Vagina (tissue), 2 donors: ENCODE measurements around the gene ADAMTS4. TPM values are rescaled to one million over a fixed set of nuclear protein-coding genes. Genes with fewer than 3 reads are reported as not detected.

Experiments used
- DNase-seq, 2 donors: peaks; one replicate each; pipeline ENCODE4 v3.0.0-alpha.2; 2017; ENCODE audit errors: extremely low spot score in 2 of 2
- H3K27ac ChIP-seq: fragments of 200-600 bp; sonication (generic); one replicate; pipeline ENCODE4 v1.5.1; 2019
- H3K27me3 ChIP-seq: fragments of 200-600 bp; sonication (generic); one replicate; pipeline ENCODE4 v1.5.1; 2019
- H3K36me3 ChIP-seq, 2 donors: fragments of 200-600 bp; sonication (generic); one replicate each; pipeline ENCODE4 v1.5.1; 2017 to 2019
- H3K4me1 ChIP-seq: fragments of 200-600 bp; sonication (generic); one replicate; pipeline ENCODE4 v1.5.1; 2019
- H3K4me3 ChIP-seq, 2 donors: fragments of 200-600 bp; sonication (generic); 1 replicate in 1 of 2; 2 replicates in 1 of 2; pipeline ENCODE4 v1.5.1; 2016 to 2019
- H3K9me3 ChIP-seq: fragments of 200-600 bp; sonication (generic); one replicate; pipeline ENCODE4 v1.5.1; 2019
- CTCF ChIP-seq, 3 experiments: fragments of 450-650 bp in 2 of 3; fragments of 200-600 bp in 1 of 3; sonication (generic) in 1 of 3; IDR thresholded peaks; one replicate each; pipeline ENCODE4 v1.5.1; 2017 to 2019; ENCODE audit warnings: antibody characterized with exemption in 3 of 3, mild to moderate bottlenecking in 2 of 3, moderate library complexity in 2 of 3
- POLR2A ChIP-seq, 2 donors: fragments of 450-650 bp; IDR thresholded peaks; one replicate each; pipeline ENCODE4 v1.6.1; 2017; ENCODE audit warnings: antibody characterized with exemption in 2 of 2, mild to moderate bottlenecking in 2 of 2, moderate library complexity in 2 of 2
- POLR2AphosphoS5 ChIP-seq, 2 donors: sonication (generic); formaldehyde crosslinking; IDR thresholded peaks; one replicate each; pipeline ENCODE4 v1.9.0; 2017; ENCODE audit warnings: antibody characterized with exemption in 2 of 2, mild to moderate bottlenecking in 2 of 2, low read depth in 1 of 2; ENCODE audit not compliant: insufficient read depth in 1 of 2
- intact Hi-C: fragments of 100-400 bp; cut with DNase I; formaldehyde crosslinking; loops from one replicate; pipeline ENCODE4 v1.15.1; 2023
- microRNA-seq: library from miRNA; unstranded; fragments of <30 nt; microRNA quantifications from one replicate; pipeline ENCODE4, GENCODE V29; 2017; ENCODE audit warnings: borderline number of aligned reads, borderline replicate concordance
- small RNA-seq: library from RNA; depleted of rRNA; stranded (forward); fragments of <200 nt; gene quantifications from one replicate; pipeline ENCODE3, GENCODE V24; 2016
- total RNA-seq: library from RNA; depleted of rRNA; stranded (reverse); fragments of >200 nt; gene quantifications from one replicate; pipeline ENCODE4 v1.2.3, GENCODE V29; 2016

Gene ADAMTS4
- total RNA-seq, 1 donor from 2014 or later, result 78.3 TPM

DNA sequence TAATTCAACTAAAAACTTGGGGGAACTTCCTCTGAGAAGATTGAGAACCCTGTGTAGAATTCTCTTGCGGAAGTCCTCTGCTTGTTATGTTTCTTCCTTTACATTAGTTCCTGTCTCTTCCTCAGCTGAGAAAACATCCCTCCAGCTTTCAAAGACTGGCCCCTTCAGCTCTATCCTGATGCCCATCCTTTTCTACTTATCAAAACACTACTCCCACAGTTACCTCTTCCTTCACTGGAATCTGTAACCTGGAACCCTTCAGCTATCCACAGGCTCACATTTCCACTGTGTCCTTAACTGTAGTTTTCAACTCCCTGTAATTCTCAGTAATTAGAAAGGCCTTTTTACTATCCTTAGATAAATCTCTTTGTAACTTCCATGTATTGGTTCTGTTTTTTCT, 60.4 kb downstream of the ADAMTS4 start:
- intact Hi-C loops, result no loop called here
- H3K36me3 ChIP-seq, result no peaks in the 10 kb centered on the region
- DNase-seq, result no peak
- no peak overlapping the region for H3K4me3 ChIP-seq
- TF ChIP-seq POLR2A (IDR thresholded peaks at IDR 0.05), result no peak
- H3K9me3 ChIP-seq, result no peaks in the 10 kb centered on the region
- no peaks in the 10 kb centered on the region for H3K27me3 ChIP-seq
- H3K4me1 ChIP-seq, result peaks cover 9% of the 10 kb centered on the region
- H3K27ac ChIP-seq, result no peak overlapping the region

DNA sequence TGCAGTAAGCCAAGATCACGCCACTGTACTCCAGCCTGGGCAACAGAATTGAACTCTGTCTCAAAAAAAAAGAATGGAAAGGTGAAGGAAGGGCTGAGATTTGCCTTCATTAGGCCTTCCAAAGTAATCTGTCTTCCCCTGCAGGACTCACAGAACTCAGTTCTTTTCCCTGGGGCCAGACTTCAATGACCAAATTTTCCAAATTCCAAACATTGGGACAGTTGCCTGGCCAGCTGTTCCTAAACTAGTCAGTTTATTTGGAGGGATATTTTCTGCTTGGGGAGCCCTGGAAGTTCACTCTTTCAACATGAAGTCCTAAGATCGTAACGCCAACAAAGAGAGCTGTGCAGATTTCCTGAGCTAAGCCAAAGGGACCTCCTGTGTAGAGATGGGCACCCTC, 61.0 kb downstream of the ADAMTS4 start:
- Histone ChIP-seq H3K4me3 (no peak overlapping the region), H3K36me3 (no peaks in the 10 kb centered on the region), H3K4me1 (peaks cover 11% of the 10 kb centered on the region), H3K27ac (no peak overlapping the region), H3K9me3 (no peaks in the 10 kb centered on the region), H3K27me3 (no peaks in the 10 kb centered on the region)
- no peak for DNase-seq
- TF ChIP-seq POLR2AphosphoS5 (IDR thresholded peaks at IDR 0.05; ENCODE audit: insufficient read depth in 1 of 2, low read depth in 1 of 2) (no peak), CTCF (IDR thresholded peaks at IDR 0.05) (no peak), POLR2A (IDR thresholded peaks at IDR 0.05) (no peak)
- intact Hi-C loops, result no loop called here

Small RNA genes within 50 kb of the gene (microRNA-seq; reads per million reads assigned to microRNA genes)
- gene MIR5187, result not detected

Small RNA genes within 50 kb of the gene (small RNA-seq; reads per million reads assigned to genes)
- not detected for gene RF01225

Other genes with a start within 250 kb of the ADAMTS4 start
- gene ITLN2, start 244.2 kb downstream of the ADAMTS4 start, total RNA-seq, result 2.0 TPM
- gene F11R, start 177.9 kb downstream of the ADAMTS4 start, total RNA-seq, result 178 TPM
- gene TSTD1, start 160.1 kb downstream of the ADAMTS4 start, total RNA-seq, result 44.7 TPM
- gene USF1, start 153.1 kb downstream of the ADAMTS4 start, total RNA-seq, result 39.0 TPM
- 14.5 TPM for gene ARHGAP30, start 129.2 kb downstream of the ADAMTS4 start, total RNA-seq
- gene NECTIN4, start 109.5 kb downstream of the ADAMTS4 start, total RNA-seq, result 42.7 TPM
- gene KLHDC9, start 100.7 kb downstream of the ADAMTS4 start, total RNA-seq, result 9.3 TPM
- 47.1 TPM for gene PFDN2, start 81.0 kb downstream of the ADAMTS4 start, total RNA-seq
- 31.7 TPM for gene NIT1, start 80.9 kb downstream of the ADAMTS4 start, total RNA-seq
- gene DEDD, start 66.4 kb downstream of the ADAMTS4 start, total RNA-seq, result 42.0 TPM
- 61.1 TPM for gene UFC1, start 45.1 kb downstream of the ADAMTS4 start, total RNA-seq
- gene USP21, start 39.6 kb downstream of the ADAMTS4 start, total RNA-seq, result 19.4 TPM
- gene PPOX, start 32.6 kb downstream of the ADAMTS4 start, total RNA-seq, result 16.7 TPM
- 16.2 TPM for gene B4GALT3, start 21.5 kb downstream of the ADAMTS4 start, total RNA-seq
- 104 TPM for gene NDUFS2, start 3.3 kb upstream of the ADAMTS4 start, total RNA-seq
- 64.8 TPM for gene FCER1G, start 16.2 kb upstream of the ADAMTS4 start, total RNA-seq
- not detected for gene APOA2, start 24.6 kb upstream of the ADAMTS4 start, total RNA-seq
- 15.0 TPM for gene TOMM40L, start 27.0 kb upstream of the ADAMTS4 start, total RNA-seq
- gene NR1I3, start 39.1 kb upstream of the ADAMTS4 start, total RNA-seq, result not detected
- gene PCP4L1, start 59.7 kb upstream of the ADAMTS4 start, total RNA-seq, result 3.7 TPM
- gene MPZ, start 110.9 kb upstream of the ADAMTS4 start, total RNA-seq, result 3.7 TPM
- 44.9 TPM for gene SDHC, start 115.3 kb upstream of the ADAMTS4 start, total RNA-seq
- not detected for gene CFAP126, start 168.8 kb upstream of the ADAMTS4 start, total RNA-seq